ENCODE results near the gene ZNF497. TPM values are rescaled to one million over a fixed set of nuclear protein-coding genes. Genes with fewer than 3 reads are reported as not detected.
A peak's percentile ranks its signal among the peaks of the same experiment; 100 is the strongest.

ZNF497 gene
- total RNA-seq, 1 experiment from 2014 or later = 2.4 TPM

GRCh38 chr19:58346961-58347929 lies 15.3 kb downstream of the ZNF497 start:
- Mint-ChIP-seq H3K27ac (peak overlapping the region in 2 of 3 experiments; percentile 77 to 87; a peak in 2 of 7 replicates), H3K4me3 (peak overlapping the region; percentile 89 to 97), H3K27me3 (ENCODE audit: low read depth) (peaks cover 8% of the 10 kb centered on the region), H3K36me3 (ENCODE audit: insufficient read depth in 1 of 3, low read depth in 3 of 3) (peaks cover 0 to 4% (median 2%) of the 10 kb centered on the region in 3 experiments; a peak in 4 of 7 replicates), H3K4me1 (peaks cover 0 to 6% of the 10 kb centered on the region in 2 experiments; a peak in 2 of 4 replicates), H3K9me3 (no peaks in the 10 kb centered on the region)
- no peak overlapping the region for H3K18ac ChIP-seq (ENCODE audit: insufficient read length, low read depth, low read length)
- H2AK5ac ChIP-seq (ENCODE audit: insufficient read length, low read length) = no peak overlapping the region
- H3K9me3 ChIP-seq (ENCODE audit: control insufficient read depth, low read depth, low read length) = no peaks in the 10 kb centered on the region
- no peak overlapping the region for H3K14ac ChIP-seq (ENCODE audit: insufficient read depth, low read length)
- H3K56ac ChIP-seq (ENCODE audit: insufficient read length, low read depth, low read length) = no peak overlapping the region
- H3K23me2 ChIP-seq (ENCODE audit: insufficient read length, low read depth, low read length, poor library complexity, severe bottlenecking) = peaks cover 6% of the 10 kb centered on the region
- WGBS (ENCODE audit: extremely low coverage, insufficient read length, low lambda C conversion rate) = no CpG with 5 or more reads among the region's 82 CpGs
- H3K4ac ChIP-seq (ENCODE audit: low read depth, low read length) = no peak overlapping the region
- H3K27ac ChIP-seq (ENCODE audit: insufficient read length, low read depth, low read length) = no peak overlapping the region
- TF ChIP-seq CTCF (conservative IDR thresholded peaks at IDR 0.05) = no peak
- no peaks in the 10 kb centered on the region for H3K27me3 ChIP-seq (ENCODE audit: insufficient read depth, low read length)
- no peak overlapping the region for H3K23ac ChIP-seq (ENCODE audit: insufficient read length, low read depth, low read length)
- no peak overlapping the region for H2BK15ac ChIP-seq (ENCODE audit: low read depth, low read length)
- no peaks in the 10 kb centered on the region for H4K20me1 ChIP-seq (ENCODE audit: control insufficient read depth, insufficient read depth, insufficient read length)
- H3K4me2 ChIP-seq (ENCODE audit: insufficient read depth, insufficient read length, low read length) = peak overlapping the region; percentile 54
- H2BK120ac ChIP-seq (ENCODE audit: low read depth, low read length, poor library complexity, severe bottlenecking) = no peak overlapping the region
- H4K91ac ChIP-seq (ENCODE audit: insufficient read length, low read depth, low read length) = no peak overlapping the region
- H3T11ph ChIP-seq (ENCODE audit: low read length) = no peak overlapping the region
- H2BK12ac ChIP-seq (ENCODE audit: insufficient read length, low read depth, low read length) = no peak overlapping the region
- no peaks in the 10 kb centered on the region for H3K4me1 ChIP-seq (ENCODE audit: insufficient read depth, low read length)
- H2BK20ac ChIP-seq (ENCODE audit: low read depth, low read length, poor library complexity, severe bottlenecking) = no peak overlapping the region
- peak overlapping the region; percentile 46 for H3K9ac ChIP-seq (ENCODE audit: extremely low read depth, insufficient read length, low read length)
- no peak overlapping the region for H2BK5ac ChIP-seq (ENCODE audit: insufficient read length, low read length)
- no peaks in the 10 kb centered on the region for H3K79me1 ChIP-seq (ENCODE audit: insufficient read depth, low read depth, low read length, poor library complexity, severe bottlenecking)
- DNase-seq = peak; percentile 82
- no peaks in the 10 kb centered on the region for H3K79me2 ChIP-seq (ENCODE audit: insufficient read depth, low read length)
- H4K5ac ChIP-seq (ENCODE audit: insufficient read length, low read depth, low read length) = no peak overlapping the region
- no peak overlapping the region for H2AFZ ChIP-seq (ENCODE audit: low read length)
- H4K8ac ChIP-seq (replicated peaks; ENCODE audit: insufficient read length, low read depth, low read length) = no peak overlapping the region
